Natural killer cell (primary cell): ENCODE measurements around the gene CDCA4. TPM values are rescaled to one million over a fixed set of nuclear protein-coding genes. Genes with fewer than 3 reads are reported as not detected.

Source experiments
- ATAC-seq, 3 donors: fragments of 150-1000 bp in 2 of 3; fragments of 200-7000 bp in 1 of 3; cut with Tn5 transposase; 1 replicate in 1 of 3; 2 replicates in 2 of 3; pipeline ENCODE4 v1.10.0; 2021; ENCODE audit warnings: mild to moderate bottlenecking in 2 of 3, moderate library complexity in 2 of 3
- DNase-seq, 2 donors: peaks; one replicate each; pipeline versions ENCODE4 v3.0.0 to v3.0.0-alpha.2; 2013 to 2021; ENCODE audit warnings: mixed read lengths in 1 of 2
- H3K27ac ChIP-seq: one replicate; pipeline ENCODE4 v1.5.1; 2013; ENCODE audit warnings: mild to moderate bottlenecking, low read length
- H3K27me3 ChIP-seq: one replicate; pipeline ENCODE4 v1.6.1; 2013; ENCODE audit warnings: low read length; ENCODE audit not compliant: control insufficient read depth, insufficient read depth
- H3K36me3 ChIP-seq: one replicate; pipeline ENCODE4 v1.6.1; 2013; ENCODE audit warnings: low read length; ENCODE audit not compliant: control insufficient read depth, insufficient read depth
- H3K4me1 ChIP-seq: one replicate; pipeline ENCODE4 v1.6.1; 2013; ENCODE audit warnings: low read length; ENCODE audit not compliant: control insufficient read depth, insufficient read depth
- H3K4me3 ChIP-seq: one replicate; pipeline ENCODE4 v1.5.1; 2013; ENCODE audit warnings: low read length
- H3K9me3 ChIP-seq: one replicate; pipeline ENCODE4 v1.6.1; 2013; ENCODE audit warnings: low read length; ENCODE audit not compliant: control insufficient read depth, insufficient read depth
- H3K27ac Mint-ChIP-seq, 2 donors: one replicate each; pipeline ENCODE4 v1.8.0; 2022; ENCODE audit warnings: mild to moderate bottlenecking in 2 of 2, mixed read lengths in 2 of 2, moderate library complexity in 1 of 2
- H3K27me3 Mint-ChIP-seq, 2 donors: one replicate each; pipeline ENCODE4 v1.8.0; 2022; ENCODE audit warnings: low read depth in 2 of 2, mixed read lengths in 2 of 2
- H3K36me3 Mint-ChIP-seq: one replicate; pipeline ENCODE4 v1.8.0; 2022; ENCODE audit warnings: mixed read lengths
- H3K4me1 Mint-ChIP-seq, 2 donors: one replicate each; pipeline ENCODE4 v1.8.0; 2022; ENCODE audit warnings: mixed read lengths in 2 of 2
- H3K4me3 Mint-ChIP-seq: one replicate; pipeline ENCODE4 v1.8.0; 2022; ENCODE audit warnings: mild to moderate bottlenecking, moderate library complexity, mixed read lengths
- H3K9me3 Mint-ChIP-seq, 2 donors: one replicate each; pipeline ENCODE4 v1.8.0; 2022; ENCODE audit warnings: mixed read lengths in 2 of 2
- WGBS: methylation state at CpG from one replicate; pipeline ENCODE4 v1.1.7; 2013; ENCODE audit warnings: missing lambda C conversion rate; ENCODE audit not compliant: insufficient coverage; 5-methylcytosine and 5-hydroxymethylcytosine counted together
- intact Hi-C: fragments of 100-400 bp; cut with micrococcal nuclease; formaldehyde crosslinking; loops from one replicate; pipeline ENCODE4 v1.14.2; 2022
- total RNA-seq, 4 donors: library from RNA; stranded (reverse); fragments of 120-200 nt in 1 of 4; gene quantifications; one replicate each; pipeline versions ENCODE4 v1.2.3 to v1.2.4, GENCODE V29; 2013 to 2022
- TF ChIP-seq, protein P1 (sequence below): fragments of 200-600 bp; IDR thresholded peaks from one replicate; pipeline ENCODE4 v1.8.0; 2022; ENCODE audit warnings: antibody characterized with exemption

CDCA4 gene
- total RNA-seq, 3 donors from 2014 or later (not counting 1 experiment from before 2014, with no cell fraction given) = 10.3 to 20.7 (median 16.6) TPM

DNA sequence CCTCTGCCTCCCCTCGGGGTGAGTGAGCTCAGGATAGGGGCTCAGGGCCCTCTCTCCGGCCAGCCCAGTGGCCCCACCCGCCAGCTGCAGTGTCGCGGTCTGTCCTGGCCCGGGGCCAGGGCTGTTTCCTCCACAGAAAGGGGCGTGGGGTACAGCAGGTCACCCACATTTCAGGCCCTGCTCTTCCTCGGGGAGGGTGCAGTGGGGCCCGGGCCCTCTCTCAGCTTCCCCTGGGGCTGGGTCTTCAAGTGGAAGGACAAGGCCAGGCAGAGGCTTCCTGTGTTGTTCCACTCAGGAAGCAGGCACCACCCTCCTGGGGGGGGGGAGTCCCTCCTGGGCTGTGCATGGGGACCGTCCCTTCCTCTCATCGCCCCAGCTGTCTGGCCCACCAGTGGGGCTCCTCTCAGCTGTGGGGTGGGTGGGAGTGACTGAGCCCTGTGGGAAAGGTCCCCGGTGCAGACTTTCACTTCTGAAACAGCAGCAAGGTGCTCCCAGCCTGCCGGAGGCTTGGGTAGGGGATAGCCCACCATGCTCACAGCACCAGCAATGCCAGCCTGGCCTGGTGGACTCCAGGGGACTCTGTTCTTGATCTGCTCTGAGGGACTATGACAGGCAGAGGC lies 40.7 kb upstream of the CDCA4 start:
- under 1% methylated on average over 13 of the region's 13 CpGs for WGBS
- peak overlapping the region; percentile 96 for H3K27ac Mint-ChIP-seq
- TF ChIP-seq, protein P1, sequence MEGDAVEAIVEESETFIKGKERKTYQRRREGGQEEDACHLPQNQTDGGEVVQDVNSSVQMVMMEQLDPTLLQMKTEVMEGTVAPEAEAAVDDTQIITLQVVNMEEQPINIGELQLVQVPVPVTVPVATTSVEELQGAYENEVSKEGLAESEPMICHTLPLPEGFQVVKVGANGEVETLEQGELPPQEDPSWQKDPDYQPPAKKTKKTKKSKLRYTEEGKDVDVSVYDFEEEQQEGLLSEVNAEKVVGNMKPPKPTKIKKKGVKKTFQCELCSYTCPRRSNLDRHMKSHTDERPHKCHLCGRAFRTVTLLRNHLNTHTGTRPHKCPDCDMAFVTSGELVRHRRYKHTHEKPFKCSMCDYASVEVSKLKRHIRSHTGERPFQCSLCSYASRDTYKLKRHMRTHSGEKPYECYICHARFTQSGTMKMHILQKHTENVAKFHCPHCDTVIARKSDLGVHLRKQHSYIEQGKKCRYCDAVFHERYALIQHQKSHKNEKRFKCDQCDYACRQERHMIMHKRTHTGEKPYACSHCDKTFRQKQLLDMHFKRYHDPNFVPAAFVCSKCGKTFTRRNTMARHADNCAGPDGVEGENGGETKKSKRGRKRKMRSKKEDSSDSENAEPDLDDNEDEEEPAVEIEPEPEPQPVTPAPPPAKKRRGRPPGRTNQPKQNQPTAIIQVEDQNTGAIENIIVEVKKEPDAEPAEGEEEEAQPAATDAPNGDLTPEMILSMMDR = no peak
- H3K4me1 Mint-ChIP-seq = peaks cover 45 to 70% of the 10 kb centered on the region in 2 donors
- H3K27me3 Mint-ChIP-seq = no peaks in the 10 kb centered on the region
- peaks cover 10% of the 10 kb centered on the region for H3K36me3 ChIP-seq
- peak overlapping the region; percentile 79 for H3K27ac ChIP-seq
- H3K4me3 Mint-ChIP-seq = peak overlapping the region; percentile 86
- H3K9me3 ChIP-seq = no peaks in the 10 kb centered on the region
- peaks cover 82% of the 10 kb centered on the region for H3K4me1 ChIP-seq
- intact Hi-C loops = no loop called here
- H3K27me3 ChIP-seq = no peaks in the 10 kb centered on the region
- H3K36me3 Mint-ChIP-seq = no peaks in the 10 kb centered on the region
- no peaks in the 10 kb centered on the region for H3K9me3 Mint-ChIP-seq
- peak in 1 of 2 donors; percentile 66 for DNase-seq
- H3K4me3 ChIP-seq = peak overlapping the region; percentile 46
- peak; percentile 5 to 9 (median 5) for ATAC-seq

DNA sequence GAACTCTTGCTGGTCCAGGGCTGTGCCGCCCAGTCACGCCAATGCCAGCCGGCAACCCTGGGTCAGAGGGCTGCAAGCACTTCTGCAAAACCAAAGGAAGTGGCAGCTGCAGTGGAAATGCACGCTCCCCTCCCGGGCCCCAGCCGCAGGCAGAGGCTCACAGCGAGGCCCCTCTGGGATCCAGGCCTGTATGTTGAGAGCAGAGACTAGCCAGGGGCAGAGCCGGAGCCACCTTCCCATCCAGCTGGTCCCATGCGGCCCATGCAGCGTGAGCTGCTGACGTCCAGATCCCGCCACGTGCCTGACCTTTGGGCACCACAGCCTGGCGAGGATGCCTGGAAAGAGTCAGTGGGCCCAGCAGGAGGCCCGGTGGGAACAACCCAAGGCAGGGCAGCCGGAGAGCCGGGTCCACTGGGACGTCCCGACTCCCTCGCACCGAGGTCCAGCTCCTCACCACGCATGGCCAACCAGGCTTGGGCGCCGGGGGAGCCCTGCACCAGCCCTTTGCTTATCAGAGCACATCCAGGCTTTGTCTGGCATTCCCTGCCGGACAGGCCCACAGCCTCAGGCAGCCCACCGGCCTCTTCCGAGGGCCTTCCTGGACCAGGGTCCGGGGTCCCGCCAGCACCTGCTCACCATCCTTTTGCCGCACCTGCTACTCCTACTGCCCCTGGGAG lies 40.0 kb upstream of the CDCA4 start:
- H3K27ac Mint-ChIP-seq = peak overlapping the region; percentile 96
- H3K4me1 Mint-ChIP-seq = peaks cover 45 to 65% of the 10 kb centered on the region in 2 donors

DNA sequence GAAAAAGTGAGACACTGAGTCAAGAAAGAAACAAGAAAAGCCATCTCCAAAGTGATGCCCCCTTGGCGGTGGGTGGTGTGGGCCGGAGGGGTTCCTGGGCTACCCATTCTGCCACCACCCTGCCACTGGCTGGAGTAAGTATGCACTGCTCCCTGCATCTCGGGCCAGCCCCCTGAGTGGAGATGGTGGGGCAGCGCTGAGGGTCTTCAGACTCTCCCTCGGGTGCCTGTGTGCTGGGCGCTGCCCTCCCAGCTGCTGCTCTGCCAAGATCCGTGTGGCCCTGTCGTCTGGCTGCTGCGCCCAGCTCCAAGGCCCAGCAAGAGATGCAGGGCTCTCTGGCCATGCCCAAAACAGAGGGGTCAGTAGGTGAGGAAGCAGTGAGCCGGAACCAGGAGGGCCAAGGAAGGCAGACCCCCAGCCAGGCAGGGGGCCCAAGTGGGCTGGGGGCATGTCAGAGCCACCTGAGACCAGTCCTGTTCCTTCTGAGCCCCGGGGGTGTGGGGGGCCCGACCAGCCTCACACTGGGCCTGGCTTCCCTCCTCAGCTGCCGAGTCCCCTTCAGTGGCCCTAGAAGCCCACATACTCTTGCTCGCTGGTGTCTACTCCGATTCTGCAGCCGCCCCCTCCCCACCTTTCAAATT lies 39.2 kb upstream of the CDCA4 start:
- no peaks in the 10 kb centered on the region for H3K27me3 Mint-ChIP-seq

More for the DNA sequence above, 40.0 kb upstream of the CDCA4 start:
- 10% methylated on average over 30 of the region's 30 CpGs for WGBS
- ATAC-seq (no peak), DNase-seq (peak in 1 of 2 donors; percentile 67)
- Histone ChIP-seq H3K9me3 (no peaks in the 10 kb centered on the region), H3K27me3 (no peaks in the 10 kb centered on the region), H3K4me3 (peak overlapping the region; percentile 46), H3K4me1 (peaks cover 76% of the 10 kb centered on the region), H3K27ac (peak overlapping the region; percentile 79), H3K36me3 (peaks cover 16% of the 10 kb centered on the region)
- H3K9me3 Mint-ChIP-seq = no peaks in the 10 kb centered on the region
- H3K27me3 Mint-ChIP-seq = no peaks in the 10 kb centered on the region
- TF ChIP-seq, protein P1 = no peak
- intact Hi-C loops = no loop called here
- H3K4me3 Mint-ChIP-seq = peak overlapping the region; percentile 86
- no peaks in the 10 kb centered on the region for H3K36me3 Mint-ChIP-seq

More for the DNA sequence above, 39.2 kb upstream of the CDCA4 start:
- Mint-ChIP-seq H3K4me3 (peak overlapping the region; percentile 86), H3K4me1 (peaks cover 45 to 56% of the 10 kb centered on the region in 2 donors), H3K27ac (peak overlapping the region; percentile 96), H3K36me3 (no peaks in the 10 kb centered on the region), H3K9me3 (no peaks in the 10 kb centered on the region)
- H3K9me3 ChIP-seq = no peaks in the 10 kb centered on the region
- intact Hi-C loops = no loop called here
- TF ChIP-seq, protein P1 = no peak
- WGBS = 64% methylated on average over 16 of the region's 16 CpGs
- H3K4me1 ChIP-seq = peaks cover 68% of the 10 kb centered on the region
- no peak overlapping the region for H3K4me3 ChIP-seq
- no peak for DNase-seq
- H3K27me3 ChIP-seq = no peaks in the 10 kb centered on the region
- ATAC-seq = no peak
- peaks cover 24% of the 10 kb centered on the region for H3K36me3 ChIP-seq
- peak overlapping the region; percentile 79 for H3K27ac ChIP-seq
